ENCODE measurements around the gene MEX3D.

GRCh38 chr19:1561236-1561842 lies 6.8 kb downstream of the MEX3D start:
- TF ChIP-seq ARNTL (CRISPR knock-in tag; IDR thresholded peaks at IDR 0.05; ENCODE audit: borderline replicate concordance, low read depth): no peak
- TF ChIP-seq, protein P1, sequence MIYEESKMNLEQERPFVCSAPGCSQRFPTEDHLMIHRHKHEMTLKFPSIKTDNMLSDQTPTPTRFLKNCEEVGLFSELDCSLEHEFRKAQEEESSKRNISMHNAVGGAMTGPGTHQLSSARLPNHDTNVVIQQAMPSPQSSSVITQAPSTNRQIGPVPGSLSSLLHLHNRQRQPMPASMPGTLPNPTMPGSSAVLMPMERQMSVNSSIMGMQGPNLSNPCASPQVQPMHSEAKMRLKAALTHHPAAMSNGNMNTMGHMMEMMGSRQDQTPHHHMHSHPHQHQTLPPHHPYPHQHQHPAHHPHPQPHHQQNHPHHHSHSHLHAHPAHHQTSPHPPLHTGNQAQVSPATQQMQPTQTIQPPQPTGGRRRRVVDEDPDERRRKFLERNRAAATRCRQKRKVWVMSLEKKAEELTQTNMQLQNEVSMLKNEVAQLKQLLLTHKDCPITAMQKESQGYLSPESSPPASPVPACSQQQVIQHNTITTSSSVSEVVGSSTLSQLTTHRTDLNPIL (CRISPR knock-in tag; IDR thresholded peaks at IDR 0.05; ENCODE audit: low read depth): no peak
- TF ChIP-seq TCF4 (CRISPR knock-in tag; IDR thresholded peaks at IDR 0.05; ENCODE audit: borderline replicate concordance): no peak
- TF ChIP-seq ZNF565 (CRISPR knock-in tag; conservative IDR thresholded peaks at IDR 0.05; ENCODE audit: low read depth): no peak
- TF ChIP-seq ESRRG (CRISPR knock-in tag; IDR thresholded peaks at IDR 0.05): no peak
